GM10266 (cell line): Measurements from ENCODE around the gene GRIN2C.

Experiments
- DNase-seq: peaks from one replicate; pipeline ENCODE4 v3.0.0; 2012; ENCODE audit errors: extremely low spot score
- CTCF ChIP-seq: IDR thresholded peaks from 2 replicates; pipeline ENCODE4 v1.5.1; 2012; ENCODE audit warnings: mild to moderate bottlenecking, low read depth; ENCODE audit not compliant: control insufficient read depth, insufficient read depth; ENCODE audit errors: missing control alignments

The GRIN2C gene

DNA sequence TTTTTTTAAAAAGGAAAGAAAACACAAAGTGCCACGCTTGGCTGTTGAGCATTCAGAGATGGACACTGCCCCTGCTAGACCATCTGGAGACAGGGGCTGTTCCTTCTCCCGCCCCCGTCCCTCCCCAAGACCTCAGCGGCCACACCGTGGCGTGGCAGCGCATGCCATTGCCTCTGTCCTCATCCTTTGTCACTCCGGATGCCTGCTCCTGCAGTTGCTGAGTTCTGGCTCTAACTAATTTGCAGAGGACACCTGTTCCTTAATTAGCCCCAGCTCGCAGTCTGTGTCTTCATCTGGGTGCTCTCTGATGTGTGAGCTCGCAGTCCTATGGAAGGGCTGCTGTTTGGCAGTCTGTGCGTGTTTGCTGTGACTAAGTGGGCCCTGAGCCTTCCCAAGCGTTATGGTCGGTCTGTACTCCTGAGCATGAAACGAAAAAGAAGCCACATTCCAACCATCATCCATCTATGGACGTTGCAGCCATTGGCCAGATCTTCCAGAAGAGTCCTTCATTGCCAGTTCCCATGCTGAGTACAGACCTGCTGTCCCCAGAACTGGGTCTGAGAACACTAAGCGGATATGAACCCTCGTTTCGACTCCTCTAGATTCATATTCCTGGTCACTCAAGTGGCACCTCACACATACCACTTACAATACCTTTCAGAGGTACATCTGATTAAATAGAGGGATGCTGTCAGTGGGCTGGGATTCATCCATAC lies 42.6 kb downstream of the GRIN2C start:
- DNase-seq, result no peak
- no peak for TF ChIP-seq CTCF

- DNase-seq, result no peak
Observed at GRCh38 chr17:74815550-74816370, 43.9 kb downstream of the GRIN2C start.

DNA sequence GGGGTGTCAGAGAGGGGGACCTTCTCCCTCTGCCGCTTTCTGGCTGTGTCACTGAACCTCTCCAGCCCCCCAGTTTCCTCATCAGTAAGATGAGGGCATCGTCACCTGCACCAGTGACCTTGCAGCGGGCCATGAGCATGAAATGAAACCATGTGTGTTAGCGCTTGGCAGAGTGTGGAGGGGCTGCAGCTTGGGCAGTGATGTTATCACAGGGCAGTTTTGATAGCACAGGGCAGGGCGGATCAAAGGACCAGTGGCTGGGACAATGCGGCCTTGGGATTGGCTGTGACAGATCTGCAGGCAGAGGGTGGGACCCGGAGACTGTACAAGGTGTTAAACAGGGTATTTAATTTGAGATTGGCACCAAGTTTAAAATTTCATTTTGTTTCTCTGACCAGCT lies 44.6 kb downstream of the GRIN2C start:
- no peak for DNase-seq

More at GRCh38 chr17:74815550-74816370, 43.9 kb downstream of the GRIN2C start:
- TF ChIP-seq CTCF, result peak; percentile 20

GRCh38 chr17:74814453-74814852 lies 45.2 kb downstream of the GRIN2C start:
- no peak for DNase-seq
- no peak for TF ChIP-seq CTCF

More for the DNA sequence above, 44.6 kb downstream of the GRIN2C start:
- no peak for TF ChIP-seq CTCF

DNA sequence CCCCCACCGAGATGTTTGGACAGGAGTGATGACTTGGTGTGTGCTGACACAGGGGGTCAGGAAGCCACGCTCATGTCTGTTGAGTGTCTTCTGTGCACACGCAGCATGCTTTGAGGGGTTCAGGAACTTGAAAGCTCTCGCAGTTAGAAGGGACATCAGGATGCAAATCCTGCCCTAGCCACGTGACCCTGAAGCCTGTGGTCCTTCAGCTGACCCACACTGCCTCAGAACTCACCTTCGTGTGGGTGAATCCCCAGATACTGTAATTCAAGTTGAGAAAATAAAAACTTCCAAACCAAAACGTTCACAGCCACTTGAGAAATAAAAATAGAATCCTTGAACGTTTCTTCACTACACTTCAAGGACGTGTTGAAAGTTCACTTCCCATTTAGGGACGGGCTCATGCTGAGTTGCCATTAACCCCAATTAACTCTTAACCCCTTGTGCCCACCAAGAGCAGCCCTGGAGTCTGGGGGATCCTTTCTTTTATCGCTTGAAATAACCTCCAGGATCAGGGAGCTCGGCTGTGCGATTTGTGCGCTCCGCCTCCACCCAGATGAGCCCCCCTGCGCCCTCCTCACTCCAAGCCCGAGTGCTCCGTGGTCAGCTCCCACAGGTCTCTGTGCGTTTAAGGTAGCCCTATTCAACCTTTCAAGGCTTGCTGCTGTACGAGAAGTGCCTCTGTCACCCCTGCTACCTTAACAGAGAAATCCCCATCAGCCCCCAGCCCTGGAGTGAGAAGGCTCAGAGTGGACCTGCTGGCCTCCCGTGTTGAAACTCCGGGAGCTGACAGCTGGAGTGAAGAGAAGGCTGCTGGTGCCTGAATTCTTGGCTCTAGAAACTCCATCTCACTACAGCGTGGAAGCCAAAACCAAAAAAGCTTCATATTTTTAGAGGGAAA lies 47.3 kb downstream of the GRIN2C start:
- TF ChIP-seq CTCF, result no peak
- no peak for DNase-seq

DNA sequence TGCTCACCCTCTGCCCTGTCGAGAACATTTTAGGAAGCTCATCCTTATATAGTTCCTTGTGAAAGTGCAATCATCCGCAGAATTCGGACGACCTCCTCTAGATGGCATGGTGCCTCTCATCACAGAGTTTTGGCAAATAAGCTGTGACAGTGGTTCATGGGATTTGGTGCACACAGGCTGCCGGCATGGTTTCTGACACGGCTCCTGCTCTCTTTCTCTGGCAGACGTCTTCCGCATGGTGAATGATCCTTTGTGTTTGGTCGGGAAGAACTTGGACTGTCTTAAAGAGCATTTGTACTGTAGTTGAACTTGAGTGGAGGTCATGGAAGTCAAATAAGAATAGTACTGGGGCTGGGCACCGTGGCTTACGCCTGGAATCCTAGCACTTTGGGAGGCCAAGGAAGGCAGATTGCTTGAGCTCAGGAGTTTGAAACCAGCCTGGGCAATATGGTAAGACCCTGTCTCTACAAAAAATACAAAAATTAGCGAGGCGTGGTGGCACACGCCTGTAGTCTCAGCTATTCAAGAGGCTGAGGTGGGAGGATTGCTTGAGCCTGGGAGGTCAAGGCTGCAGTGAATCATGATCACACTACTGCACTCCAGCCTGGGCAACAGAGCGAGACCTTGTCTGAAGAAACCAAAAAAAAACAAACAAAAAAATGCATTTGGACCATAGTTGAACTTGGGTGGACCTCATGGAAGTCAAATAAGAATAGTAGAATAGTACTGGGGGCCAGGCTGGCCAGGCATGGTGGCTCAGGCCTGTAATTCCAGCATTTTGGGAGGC lies 48.8 kb downstream of the GRIN2C start:
- DNase-seq, result no peak
- TF ChIP-seq CTCF, result no peak
